ENCODE data around the gene PHF13. TPM values are rescaled to one million over a fixed set of nuclear protein-coding genes. Genes with fewer than 3 reads are reported as not detected.

PHF13 gene
- total and polyA plus RNA-seq, 9 of the 15 experiments (the other 6 are each of a cell fraction or from before 2014, with no cell fraction given) = 1.8 to 36.1 (median 11.7) TPM

DNA sequence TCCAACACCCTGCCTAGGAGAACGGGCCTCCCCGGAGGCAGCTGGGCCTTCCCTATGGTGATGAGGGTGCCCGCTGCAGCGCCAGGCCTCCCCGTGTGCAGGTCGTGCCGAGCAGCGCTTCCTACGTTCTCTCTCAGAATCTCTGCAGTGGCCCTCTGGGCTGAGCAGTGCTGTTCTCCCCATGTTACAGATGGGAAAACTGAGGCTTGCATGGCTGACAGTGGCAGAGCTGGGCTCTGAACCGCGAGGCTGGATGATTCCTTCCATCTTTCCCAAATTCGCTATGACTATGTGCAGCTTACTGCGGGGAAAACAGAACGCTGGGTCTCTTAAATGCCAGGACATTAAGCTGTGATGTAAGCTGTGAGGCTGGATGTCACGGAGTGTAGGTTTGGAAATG lies 19.7 kb upstream of the PHF13 start (continued):
- TF ChIP-seq, protein P1, sequence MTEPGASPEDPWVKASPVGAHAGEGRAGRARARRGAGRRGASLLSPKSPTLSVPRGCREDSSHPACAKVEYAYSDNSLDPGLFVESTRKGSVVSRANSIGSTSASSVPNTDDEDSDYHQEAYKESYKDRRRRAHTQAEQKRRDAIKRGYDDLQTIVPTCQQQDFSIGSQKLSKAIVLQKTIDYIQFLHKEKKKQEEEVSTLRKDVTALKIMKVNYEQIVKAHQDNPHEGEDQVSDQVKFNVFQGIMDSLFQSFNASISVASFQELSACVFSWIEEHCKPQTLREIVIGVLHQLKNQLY (CRISPR knock-in tag; conservative IDR thresholded peaks at IDR 0.05) = no peak
- TF ChIP-seq SAFB2 (IDR thresholded peaks at IDR 0.05; ENCODE audit: borderline replicate concordance, low read depth, low read length, severe bottlenecking) (no peak), HDAC2 (IDR thresholded peaks at IDR 0.05) (0 out of 2 replicates have a peak, but pooled peaks have one; percentile 29), TAF1 (IDR thresholded peaks at IDR 0.05; ENCODE audit: control insufficient read depth, extremely low read depth, insufficient read depth, low read length, severe bottlenecking) (no peak), ASH1L (IDR thresholded peaks at IDR 0.05; ENCODE audit: borderline replicate concordance, low read depth, partially characterized antibody) (no peak), GABPB2 (CRISPR knock-in tag; conservative IDR thresholded peaks at IDR 0.05) (no peak), ADNP (tag; IDR thresholded peaks at IDR 0.05) (peak; percentile 13), TGIF2 (CRISPR knock-in tag; IDR thresholded peaks at IDR 0.05) (no peak), POLR2AphosphoS5 (IDR thresholded peaks at IDR 0.05; ENCODE audit: control insufficient read depth, insufficient read depth, low read depth, low read length) (0 out of 2 replicates have a peak, but pooled peaks have one; percentile 11), PHF8 (IDR thresholded peaks at IDR 0.05; ENCODE audit: borderline replicate concordance, low read length) (no peak), HNRNPH1 (optimal IDR thresholded peaks at IDR 0.05; ENCODE audit: low read depth, low read length) (no peak), SMARCE1 (IDR thresholded peaks at IDR 0.05) (no peak)
- TF ChIP-seq, protein P2, sequence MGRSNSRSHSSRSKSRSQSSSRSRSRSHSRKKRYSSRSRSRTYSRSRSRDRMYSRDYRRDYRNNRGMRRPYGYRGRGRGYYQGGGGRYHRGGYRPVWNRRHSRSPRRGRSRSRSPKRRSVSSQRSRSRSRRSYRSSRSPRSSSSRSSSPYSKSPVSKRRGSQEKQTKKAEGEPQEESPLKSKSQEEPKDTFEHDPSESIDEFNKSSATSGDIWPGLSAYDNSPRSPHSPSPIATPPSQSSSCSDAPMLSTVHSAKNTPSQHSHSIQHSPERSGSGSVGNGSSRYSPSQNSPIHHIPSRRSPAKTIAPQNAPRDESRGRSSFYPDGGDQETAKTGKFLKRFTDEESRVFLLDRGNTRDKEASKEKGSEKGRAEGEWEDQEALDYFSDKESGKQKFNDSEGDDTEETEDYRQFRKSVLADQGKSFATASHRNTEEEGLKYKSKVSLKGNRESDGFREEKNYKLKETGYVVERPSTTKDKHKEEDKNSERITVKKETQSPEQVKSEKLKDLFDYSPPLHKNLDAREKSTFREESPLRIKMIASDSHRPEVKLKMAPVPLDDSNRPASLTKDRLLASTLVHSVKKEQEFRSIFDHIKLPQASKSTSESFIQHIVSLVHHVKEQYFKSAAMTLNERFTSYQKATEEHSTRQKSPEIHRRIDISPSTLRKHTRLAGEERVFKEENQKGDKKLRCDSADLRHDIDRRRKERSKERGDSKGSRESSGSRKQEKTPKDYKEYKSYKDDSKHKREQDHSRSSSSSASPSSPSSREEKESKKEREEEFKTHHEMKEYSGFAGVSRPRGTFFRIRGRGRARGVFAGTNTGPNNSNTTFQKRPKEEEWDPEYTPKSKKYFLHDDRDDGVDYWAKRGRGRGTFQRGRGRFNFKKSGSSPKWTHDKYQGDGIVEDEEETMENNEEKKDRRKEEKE (IDR thresholded peaks at IDR 0.05; ENCODE audit: borderline replicate concordance in 1 of 2, control insufficient read depth in 1 of 2, low read depth in 2 of 2, low read length in 1 of 2) = no peak
- TF ChIP-seq, protein P3, sequence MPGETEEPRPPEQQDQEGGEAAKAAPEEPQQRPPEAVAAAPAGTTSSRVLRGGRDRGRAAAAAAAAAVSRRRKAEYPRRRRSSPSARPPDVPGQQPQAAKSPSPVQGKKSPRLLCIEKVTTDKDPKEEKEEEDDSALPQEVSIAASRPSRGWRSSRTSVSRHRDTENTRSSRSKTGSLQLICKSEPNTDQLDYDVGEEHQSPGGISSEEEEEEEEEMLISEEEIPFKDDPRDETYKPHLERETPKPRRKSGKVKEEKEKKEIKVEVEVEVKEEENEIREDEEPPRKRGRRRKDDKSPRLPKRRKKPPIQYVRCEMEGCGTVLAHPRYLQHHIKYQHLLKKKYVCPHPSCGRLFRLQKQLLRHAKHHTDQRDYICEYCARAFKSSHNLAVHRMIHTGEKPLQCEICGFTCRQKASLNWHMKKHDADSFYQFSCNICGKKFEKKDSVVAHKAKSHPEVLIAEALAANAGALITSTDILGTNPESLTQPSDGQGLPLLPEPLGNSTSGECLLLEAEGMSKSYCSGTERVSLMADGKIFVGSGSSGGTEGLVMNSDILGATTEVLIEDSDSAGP (CRISPR knock-in tag; IDR thresholded peaks at IDR 0.05) = no peak
- TF ChIP-seq, protein P4, sequence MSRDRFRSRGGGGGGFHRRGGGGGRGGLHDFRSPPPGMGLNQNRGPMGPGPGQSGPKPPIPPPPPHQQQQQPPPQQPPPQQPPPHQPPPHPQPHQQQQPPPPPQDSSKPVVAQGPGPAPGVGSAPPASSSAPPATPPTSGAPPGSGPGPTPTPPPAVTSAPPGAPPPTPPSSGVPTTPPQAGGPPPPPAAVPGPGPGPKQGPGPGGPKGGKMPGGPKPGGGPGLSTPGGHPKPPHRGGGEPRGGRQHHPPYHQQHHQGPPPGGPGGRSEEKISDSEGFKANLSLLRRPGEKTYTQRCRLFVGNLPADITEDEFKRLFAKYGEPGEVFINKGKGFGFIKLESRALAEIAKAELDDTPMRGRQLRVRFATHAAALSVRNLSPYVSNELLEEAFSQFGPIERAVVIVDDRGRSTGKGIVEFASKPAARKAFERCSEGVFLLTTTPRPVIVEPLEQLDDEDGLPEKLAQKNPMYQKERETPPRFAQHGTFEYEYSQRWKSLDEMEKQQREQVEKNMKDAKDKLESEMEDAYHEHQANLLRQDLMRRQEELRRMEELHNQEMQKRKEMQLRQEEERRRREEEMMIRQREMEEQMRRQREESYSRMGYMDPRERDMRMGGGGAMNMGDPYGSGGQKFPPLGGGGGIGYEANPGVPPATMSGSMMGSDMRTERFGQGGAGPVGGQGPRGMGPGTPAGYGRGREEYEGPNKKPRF (IDR thresholded peaks at IDR 0.05; ENCODE audit: low read depth, low read length) = no peak
- TF ChIP-seq, protein P5, sequence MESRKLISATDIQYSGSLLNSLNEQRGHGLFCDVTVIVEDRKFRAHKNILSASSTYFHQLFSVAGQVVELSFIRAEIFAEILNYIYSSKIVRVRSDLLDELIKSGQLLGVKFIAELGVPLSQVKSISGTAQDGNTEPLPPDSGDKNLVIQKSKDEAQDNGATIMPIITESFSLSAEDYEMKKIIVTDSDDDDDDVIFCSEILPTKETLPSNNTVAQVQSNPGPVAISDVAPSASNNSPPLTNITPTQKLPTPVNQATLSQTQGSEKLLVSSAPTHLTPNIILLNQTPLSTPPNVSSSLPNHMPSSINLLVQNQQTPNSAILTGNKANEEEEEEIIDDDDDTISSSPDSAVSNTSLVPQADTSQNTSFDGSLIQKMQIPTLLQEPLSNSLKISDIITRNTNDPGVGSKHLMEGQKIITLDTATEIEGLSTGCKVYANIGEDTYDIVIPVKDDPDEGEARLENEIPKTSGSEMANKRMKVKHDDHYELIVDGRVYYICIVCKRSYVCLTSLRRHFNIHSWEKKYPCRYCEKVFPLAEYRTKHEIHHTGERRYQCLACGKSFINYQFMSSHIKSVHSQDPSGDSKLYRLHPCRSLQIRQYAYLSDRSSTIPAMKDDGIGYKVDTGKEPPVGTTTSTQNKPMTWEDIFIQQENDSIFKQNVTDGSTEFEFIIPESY (CRISPR knock-in tag; IDR thresholded peaks at IDR 0.05) = peak; percentile 56; the same call in 1 of the 2 replicates

Data from K562 (cell line).